HG03565 (cell line): Measurements from ENCODE around the gene MIDN.

Experiments used
- ATAC-seq: cut with Tn5 transposase; IDR thresholded peaks from one replicate; pipeline ENCODE4 v1.9.1; 2021; ENCODE audit warnings: mild to moderate bottlenecking, moderate library complexity; ENCODE audit not compliant: unreplicated experiment

Gene MIDN

GRCh38 chr19:1220976-1221903, 27.1 kb upstream of the MIDN start:
- no peak for ATAC-seq

- no peak for ATAC-seq
Measured at GRCh38 chr19:1221904-1222255, 26.5 kb upstream of the MIDN start.

- no peak for ATAC-seq
Measured at GRCh38 chr19:1222394-1222793, 26.0 kb upstream of the MIDN start.

- ATAC-seq = no peak
Measured at GRCh38 chr19:1223018-1223855, 25.1 kb upstream of the MIDN start.

- no peak for ATAC-seq
Measured at GRCh38 chr19:1224047-1224825, 24.1 kb upstream of the MIDN start.

- no peak for ATAC-seq
Measured at GRCh38 chr19:1224847-1225246, 23.5 kb upstream of the MIDN start.

GRCh38 chr19:1225440-1226226, 22.8 kb upstream of the MIDN start:
- ATAC-seq = no peak

- no peak for ATAC-seq
Measured at GRCh38 chr19:1226227-1226518, 22.2 kb upstream of the MIDN start.

- no peak for ATAC-seq
Measured at GRCh38 chr19:1226522-1227303, 21.7 kb upstream of the MIDN start.

GRCh38 chr19:1227304-1228054, 20.9 kb upstream of the MIDN start:
- no peak for ATAC-seq

GRCh38 chr19:1228161-1228957, 20.0 kb upstream of the MIDN start:
- ATAC-seq = no peak

GRCh38 chr19:1229056-1229923, 19.1 kb upstream of the MIDN start:
- no peak for ATAC-seq

GRCh38 chr19:1229924-1230782, 18.2 kb upstream of the MIDN start:
- ATAC-seq = no peak

GRCh38 chr19:1230783-1231489, 17.4 kb upstream of the MIDN start:
- ATAC-seq = no peak

- ATAC-seq = no peak
Measured at GRCh38 chr19:1231729-1232637, 16.4 kb upstream of the MIDN start.
